HL-60/S4 treated with phorbol 12-myristate 13-acetate at 8.2 ng/mL for 4 days and 3 days (cell line): ENCODE data around the gene NOTCH1.

ENCODE experiments used
- in situ Hi-C: fragments of 300-500 bp; cut with MboI; formaldehyde crosslinking; loops from 2 replicates; pipeline ENCODE4 v1.15.0; 2022; ENCODE audit warnings: low sequenced_read_pairs

NOTCH1 gene

DNA sequence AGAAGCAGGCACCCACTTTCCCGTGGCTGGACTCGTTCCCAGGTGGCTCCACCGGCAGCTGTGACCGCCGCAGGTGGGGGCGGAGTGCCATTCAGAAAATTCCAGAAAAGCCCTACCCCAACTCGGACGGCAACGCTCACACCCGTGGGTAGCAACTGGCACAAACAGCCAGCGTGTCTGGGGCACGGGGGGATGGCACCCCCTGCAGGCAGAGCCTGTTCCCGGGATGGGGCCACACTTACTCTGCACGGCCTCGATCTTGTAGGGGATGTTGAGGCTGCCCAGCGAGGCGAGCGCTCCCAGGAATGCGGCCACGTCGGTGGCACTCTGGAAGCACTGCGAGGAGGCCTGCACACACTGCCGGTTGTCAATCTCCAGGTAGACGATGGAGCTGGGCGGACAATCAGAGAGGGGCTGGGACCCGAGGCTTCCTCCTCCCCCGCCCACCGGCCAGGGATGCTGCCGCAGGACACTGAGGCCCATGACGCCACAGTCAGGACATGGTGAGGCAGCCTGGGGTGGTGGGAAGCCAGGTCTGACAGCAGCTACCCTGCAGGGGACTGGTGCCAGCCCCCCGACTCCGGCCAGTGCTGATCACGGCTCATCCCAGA lies 42.8 kb downstream of the NOTCH1 start:
- in situ Hi-C loops = no loop called here

DNA sequence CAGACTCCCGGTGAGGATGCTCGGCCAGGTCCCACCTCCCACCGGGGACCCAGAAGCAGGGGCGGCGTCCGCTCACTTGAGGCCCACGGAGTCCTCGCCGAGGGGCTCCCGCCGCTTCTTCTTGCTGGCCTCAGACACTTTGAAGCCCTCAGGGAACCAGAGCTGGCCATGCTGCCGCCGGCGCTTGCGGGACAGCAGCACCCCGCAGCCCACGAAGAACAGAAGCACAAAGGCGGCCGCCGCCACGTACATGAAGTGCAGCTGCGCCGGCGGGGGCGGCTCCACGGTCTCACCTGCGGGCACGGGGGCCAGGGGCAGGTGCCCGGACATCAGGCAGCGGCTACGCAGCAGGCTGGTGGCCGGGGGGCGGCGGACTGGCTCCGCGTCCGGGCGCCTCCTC lies 43.7 kb downstream of the NOTCH1 start:
- in situ Hi-C loops = no loop called here

DNA sequence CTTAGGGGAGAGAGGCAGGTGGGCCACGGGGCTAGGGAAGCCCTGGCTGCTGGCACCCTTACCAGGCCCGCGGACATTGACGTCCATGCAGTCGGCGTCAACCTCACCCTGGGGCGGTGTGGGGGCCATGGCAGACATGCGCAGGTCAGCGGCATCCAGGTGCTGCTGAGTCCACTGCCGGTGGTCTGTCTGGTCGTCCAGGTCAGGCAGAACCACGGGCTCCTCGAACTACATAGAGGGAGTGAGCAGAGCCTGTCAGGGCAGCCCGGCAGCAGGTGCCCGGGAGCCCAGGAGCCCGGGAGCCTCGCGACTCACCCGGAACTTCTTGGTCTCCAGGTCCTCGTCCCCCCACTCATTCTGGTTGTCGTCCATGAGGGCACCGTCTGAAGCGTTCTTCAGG lies 44.2 kb downstream of the NOTCH1 start:
- in situ Hi-C loops = no loop called here

DNA sequence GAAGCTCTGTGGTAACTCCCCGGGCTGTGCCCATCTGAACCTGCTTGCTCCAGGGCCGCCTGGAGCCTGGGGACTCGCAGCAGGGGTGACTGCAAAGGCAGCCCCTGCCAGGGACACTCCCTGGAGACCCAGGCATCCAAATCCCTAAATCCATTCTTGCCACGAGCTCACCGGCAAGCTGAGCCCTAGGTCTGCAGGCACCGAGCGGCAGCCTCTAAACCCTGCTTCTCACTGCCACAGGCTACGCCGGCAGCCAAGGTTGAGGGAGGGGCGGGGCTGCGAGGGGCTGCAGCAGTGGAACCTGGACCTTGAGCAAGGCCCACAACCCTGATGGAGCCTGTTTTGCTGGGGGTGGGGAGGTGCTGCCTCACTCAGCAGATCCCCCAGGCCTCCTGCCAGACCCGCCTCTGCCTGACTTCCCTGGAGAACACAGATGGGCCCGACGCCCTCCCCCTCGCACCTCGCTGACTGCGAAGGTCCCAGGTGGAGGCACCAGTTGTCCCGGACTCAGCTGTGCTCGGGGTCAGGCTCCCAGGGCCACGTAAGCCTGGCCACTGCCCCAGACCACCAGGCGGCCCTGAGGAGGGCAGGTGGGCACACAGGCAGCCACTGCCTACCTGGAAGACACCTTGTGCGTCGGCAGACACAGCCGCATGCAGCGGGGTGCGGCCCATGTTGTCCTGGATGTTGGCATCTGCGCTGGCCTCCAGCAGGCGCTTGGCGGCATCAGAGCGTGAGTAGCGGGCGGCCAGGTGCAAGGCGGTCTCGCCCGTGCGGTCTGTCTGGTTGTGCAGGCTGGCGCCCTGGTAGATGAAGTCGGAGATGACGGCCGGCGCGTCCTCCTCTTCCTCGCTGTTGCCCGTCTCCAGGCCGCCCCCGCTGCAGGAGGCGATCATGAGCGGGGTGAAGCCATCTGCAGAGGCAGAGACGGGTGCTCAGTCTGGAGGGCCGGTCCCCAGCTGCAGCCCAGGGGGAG lies 45.6 kb downstream of the NOTCH1 start:
- in situ Hi-C loops = loop anchor here (10.0 kb wide), 1 partner anchor 125 kb away; no protein-coding TSS in a partner anchor

DNA sequence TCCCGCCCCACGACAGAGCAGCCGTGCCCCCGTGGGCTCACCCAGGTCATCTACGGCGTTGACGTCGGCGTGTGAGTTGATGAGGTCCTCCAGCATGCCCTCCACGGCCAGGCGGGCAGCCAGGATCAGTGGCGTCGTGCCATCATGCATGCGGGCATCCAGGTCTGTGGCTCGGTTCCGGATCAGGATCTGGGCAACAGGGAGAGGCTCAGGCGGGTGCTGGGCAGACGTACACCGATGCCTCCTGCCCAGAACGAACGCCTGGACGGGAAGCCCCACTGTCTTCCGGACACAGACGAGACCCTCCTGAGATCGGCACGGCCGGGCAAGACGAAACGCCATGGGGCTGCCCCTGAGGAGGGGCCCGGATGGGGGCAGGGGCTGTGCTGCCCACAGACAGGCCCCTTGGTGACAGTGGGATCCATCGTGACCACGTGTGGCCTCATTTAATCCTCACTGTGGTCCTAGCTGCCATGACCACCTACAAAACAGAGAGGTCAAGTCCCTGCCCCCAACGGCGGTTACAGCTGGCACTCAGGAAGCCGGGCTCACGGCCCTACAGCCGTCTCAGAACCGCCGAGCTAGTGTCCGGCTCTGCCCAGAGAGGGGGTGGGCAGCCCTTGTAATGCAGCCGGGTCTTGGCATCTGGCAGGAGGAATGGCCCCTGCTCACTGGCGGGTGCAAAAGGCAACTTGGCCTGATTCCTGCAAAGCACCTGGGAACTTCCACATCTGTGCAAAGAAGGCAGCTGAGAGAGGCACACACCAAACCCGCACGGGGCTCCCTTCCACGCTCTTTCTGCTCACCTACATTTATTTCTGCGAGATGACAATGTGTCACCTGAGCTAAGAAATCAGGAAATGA lies 46.5 kb downstream of the NOTCH1 start:
- in situ Hi-C loops = loop anchor here (10.0 kb wide), 1 partner anchor 125 kb away; no protein-coding TSS in a partner anchor

DNA sequence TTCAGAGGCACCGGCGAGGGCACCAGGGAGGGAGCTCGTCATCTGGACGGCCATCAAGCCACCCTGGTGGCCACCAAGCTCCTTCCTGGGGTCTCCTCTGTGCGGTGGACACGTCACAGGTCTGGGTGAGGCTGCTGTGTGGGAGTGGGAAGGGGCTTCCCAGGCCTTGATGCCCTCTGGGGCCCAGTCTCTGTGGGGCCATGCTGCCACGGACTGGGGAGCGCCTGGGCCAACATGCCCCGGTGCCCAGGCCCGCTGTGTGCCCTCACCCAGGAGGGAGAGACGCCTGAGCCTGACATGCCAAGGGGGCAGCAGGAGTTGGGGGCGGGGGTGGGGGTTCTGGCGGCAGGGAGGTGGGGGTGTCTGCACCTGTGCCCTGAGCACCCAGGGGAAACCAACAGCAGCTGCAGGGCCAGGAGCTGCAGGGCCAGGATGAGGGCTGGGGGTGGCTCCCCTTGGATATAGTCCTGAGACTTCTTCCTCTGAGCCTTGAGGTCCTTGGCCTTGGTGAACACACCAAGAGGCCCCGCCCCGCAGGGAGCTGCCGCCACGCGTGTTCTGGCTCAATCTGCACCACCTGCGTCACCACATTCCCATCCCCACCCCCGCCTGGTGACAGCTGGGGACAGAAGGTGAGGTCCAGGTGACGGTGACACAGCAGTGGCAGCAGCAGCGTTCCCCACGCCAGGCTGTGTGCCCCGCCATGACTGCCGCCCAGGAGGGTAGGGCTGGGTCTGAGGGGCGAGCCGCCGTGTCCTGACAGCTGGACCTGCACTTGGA lies 47.7 kb downstream of the NOTCH1 start:
- in situ Hi-C loops = loop anchor here (10.0 kb wide), 1 partner anchor 127 kb away; no protein-coding TSS in a partner anchor

DNA sequence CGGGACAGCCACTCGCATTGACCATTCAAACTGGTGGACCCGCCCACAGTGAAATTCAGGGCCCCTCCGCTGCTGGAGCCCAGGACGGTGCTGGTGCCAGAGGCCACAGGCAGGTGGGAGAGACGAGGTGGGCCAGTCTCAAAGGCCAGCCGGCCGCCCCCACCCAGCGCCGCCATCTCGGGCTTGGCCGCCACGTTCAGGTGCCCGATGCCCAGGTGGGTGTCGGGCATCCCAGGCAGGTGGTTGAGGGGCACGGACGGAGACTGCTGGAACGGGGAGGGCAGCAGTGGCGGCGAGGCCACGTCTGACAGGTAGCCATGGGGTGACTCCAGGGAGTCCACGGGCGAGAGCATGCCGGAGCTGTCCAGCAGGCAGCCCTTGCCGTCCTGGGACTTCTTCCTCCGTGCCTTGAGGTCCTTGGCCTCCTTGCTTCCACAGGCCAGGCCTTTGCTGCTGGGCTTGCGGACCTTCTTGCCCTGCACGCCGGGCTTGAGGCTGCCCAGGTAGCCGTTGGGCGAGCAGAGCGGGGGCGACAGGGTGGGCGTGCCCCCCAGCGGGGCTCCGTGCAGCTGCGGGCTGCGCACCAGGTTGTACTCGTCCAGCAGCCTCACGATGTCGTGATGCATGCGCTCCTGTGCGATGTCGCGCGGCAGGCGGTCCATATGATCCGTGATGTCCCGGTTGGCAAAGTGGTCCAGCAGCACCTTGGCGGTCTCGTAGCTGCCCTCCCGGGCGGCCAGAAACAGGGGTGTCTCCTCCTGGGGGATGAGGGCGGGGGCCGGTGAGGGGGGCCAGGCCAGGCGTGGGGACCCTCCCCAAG lies 48.8 kb downstream of the NOTCH1 start:
- in situ Hi-C loops = loop anchor here (10.0 kb wide), 1 partner anchor 128 kb away; no protein-coding TSS in a partner anchor

DNA sequence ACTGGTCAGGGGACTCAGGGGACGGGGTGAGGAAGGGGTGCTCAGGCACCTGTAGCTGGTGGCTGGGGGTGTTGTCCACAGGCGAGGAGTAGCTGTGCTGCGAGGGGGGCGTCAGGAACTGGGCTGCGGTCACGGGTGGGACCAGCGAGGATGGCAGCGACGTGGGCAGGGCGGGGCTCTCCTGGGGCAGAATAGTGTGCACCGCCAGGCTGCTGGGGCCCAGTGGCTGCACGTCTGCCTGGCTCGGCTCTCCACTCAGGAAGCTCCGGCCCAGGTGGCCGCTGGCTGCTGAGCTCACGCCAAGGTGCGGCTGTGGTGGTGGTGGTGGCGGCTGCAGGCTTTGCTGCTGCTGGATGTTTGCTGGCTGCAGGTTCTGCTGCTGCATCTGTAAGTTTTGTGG lies 49.7 kb downstream of the NOTCH1 start:
- in situ Hi-C loops = loop anchor here (10.0 kb wide), 1 partner anchor 129 kb away; no protein-coding TSS in a partner anchor

DNA sequence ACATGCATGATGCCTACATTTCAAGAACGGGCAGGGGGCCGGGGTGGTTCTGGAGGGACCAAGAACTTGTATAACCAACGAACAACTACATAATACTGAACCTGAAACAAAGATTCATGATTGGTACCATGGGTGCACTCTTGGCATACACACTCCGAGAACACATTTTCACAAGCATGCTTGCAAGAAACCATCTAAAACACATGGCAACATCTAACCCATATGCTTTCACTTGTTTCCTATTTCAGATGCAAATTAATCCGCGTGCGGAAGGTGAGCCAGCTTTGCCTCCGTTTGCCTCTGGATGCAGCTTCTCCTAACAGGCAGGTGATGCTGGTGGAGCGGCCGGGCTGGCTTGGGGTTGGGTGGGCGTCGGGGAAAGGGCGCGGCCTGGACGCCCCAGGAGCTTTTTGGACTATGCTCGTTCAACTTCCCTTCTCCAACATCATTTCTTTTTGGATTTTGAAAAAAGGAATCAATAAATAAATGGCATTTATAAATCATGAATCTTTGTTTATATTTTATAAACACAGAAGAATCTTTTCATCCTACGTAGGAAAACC lies 50.5 kb downstream of the NOTCH1 start:
- in situ Hi-C loops = loop anchor here (10.0 kb wide), 1 partner anchor 129 kb away; no protein-coding TSS in a partner anchor

DNA sequence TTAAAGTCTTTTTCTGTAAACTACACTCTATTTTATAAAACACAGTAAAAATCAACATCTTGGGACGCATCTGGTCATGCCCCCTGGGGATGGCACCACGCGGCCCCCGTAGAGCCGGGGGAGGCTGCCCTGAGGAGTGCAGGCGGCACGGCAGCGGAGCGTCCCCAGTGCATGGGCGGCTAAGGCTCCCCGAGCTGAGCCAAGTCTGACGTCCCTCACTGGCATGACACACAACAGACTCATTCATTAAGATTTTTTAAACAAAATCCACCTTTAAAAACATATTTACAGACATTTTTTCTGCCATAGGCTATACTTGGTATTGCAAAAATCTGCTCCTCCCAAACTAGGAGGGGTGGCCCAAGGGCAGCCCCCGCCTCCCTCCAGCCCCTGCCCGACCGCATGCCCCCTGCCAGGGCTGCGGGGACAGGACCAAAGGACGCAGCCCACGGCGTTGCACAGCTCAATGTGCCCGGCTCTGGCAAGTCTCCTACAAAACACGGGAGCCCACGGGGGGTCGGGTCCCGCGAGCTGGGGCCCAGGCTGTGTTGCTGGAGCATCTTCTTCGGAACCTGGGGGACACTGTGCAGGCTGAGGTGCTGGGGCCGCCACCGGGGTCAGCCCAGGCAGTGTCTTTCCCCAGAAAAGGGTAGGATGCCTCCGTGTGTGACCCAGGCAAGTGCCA lies 51.2 kb downstream of the NOTCH1 start:
- in situ Hi-C loops = loop anchor here (10.0 kb wide), 1 partner anchor 130 kb away; no protein-coding TSS in a partner anchor

DNA sequence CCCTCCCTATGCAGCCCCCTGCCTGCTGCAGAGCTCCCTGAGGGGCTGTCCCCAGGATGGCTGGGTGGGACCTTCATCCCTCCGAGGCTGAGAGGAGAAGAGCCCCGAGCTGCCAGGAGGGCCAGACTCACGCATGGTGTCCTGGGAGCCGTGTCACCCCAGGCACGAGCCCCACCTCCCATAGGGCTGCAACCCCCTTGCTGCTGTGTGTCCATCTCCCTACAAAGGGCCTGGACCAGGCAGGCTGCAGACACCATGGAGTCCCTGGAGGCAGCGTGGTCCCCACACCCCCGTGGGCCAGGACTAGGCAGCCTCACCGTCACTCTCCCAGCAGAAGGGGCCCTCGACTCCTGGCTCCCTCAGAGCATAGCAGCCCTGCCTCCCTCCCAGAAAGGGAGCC lies 51.8 kb downstream of the NOTCH1 start:
- in situ Hi-C loops = loop anchor here (10.0 kb wide), 1 partner anchor 131 kb away; no protein-coding TSS in a partner anchor

DNA sequence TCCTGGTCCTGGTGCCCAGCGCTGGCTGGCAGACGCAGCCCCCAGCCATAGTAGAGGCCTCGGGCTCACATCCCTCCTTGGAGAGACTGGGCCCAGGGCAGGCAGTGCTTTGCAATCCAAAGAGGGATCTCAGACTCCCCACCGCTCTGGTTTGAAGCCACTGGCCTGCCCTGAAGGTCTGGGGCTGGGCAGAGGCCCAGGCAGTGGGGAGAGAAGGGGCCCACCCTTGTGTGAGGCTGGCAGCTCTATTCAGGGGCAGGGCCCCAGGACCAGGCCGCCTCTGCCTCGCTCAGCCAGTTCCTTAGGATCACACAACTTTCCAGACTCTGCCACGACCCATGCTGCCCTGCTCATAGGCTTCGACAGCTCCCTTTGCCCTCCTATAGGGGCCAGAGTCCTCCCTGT lies 52.3 kb downstream of the NOTCH1 start:
- in situ Hi-C loops = loop anchor here (10.0 kb wide), 1 partner anchor 131 kb away; no protein-coding TSS in a partner anchor

DNA sequence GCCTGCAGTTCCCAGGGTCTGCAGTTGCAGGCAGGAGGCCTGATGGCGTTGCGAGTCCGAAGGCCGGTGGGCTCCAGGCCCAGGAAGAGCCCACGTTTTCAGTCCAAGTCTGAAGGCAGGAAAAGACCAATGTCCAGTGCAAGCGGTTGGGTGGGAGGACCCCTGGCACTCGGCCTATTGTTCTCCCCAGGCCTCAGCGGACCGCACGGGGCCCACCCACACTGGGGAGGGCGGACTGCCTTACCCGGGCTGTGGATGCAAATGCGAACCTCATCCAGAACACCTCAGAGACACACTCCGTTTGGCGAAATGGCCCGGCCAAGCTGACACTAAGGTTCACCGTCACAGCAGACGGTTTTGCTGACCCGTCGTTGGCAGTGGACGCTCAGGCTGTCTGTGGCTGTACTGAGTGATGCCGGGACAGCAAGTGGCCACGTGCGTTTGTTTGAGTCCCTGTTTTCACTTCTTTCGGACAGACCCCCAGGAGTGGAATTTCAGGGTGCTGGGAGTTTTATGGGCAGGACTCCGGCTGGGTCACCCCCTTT lies 52.8 kb downstream of the NOTCH1 start:
- in situ Hi-C loops = loop anchor here (10.0 kb wide), 1 partner anchor 132 kb away; no protein-coding TSS in a partner anchor

DNA sequence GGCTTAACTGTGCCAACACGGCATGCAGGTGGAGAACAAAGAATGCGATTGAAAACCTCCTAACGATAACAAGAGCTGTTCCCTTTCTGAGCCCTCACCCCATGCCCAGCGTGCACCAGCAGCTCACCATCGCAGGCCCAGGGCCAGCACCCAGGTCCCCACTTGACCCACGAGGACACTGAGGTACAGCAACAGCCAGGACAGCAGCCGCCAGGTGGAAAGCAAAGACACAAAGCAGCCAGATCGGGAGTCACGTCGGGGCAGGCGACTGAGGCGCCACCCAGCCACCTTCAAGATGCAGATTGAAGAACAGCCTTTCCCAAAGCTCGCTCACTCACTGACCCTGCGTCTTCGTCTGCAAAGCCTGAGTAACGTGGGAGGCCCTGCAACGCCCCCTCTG lies 56.1 kb downstream of the NOTCH1 start:
- in situ Hi-C loops = loop anchor here (10.0 kb wide), 1 partner anchor 135 kb away; no protein-coding TSS in a partner anchor

DNA sequence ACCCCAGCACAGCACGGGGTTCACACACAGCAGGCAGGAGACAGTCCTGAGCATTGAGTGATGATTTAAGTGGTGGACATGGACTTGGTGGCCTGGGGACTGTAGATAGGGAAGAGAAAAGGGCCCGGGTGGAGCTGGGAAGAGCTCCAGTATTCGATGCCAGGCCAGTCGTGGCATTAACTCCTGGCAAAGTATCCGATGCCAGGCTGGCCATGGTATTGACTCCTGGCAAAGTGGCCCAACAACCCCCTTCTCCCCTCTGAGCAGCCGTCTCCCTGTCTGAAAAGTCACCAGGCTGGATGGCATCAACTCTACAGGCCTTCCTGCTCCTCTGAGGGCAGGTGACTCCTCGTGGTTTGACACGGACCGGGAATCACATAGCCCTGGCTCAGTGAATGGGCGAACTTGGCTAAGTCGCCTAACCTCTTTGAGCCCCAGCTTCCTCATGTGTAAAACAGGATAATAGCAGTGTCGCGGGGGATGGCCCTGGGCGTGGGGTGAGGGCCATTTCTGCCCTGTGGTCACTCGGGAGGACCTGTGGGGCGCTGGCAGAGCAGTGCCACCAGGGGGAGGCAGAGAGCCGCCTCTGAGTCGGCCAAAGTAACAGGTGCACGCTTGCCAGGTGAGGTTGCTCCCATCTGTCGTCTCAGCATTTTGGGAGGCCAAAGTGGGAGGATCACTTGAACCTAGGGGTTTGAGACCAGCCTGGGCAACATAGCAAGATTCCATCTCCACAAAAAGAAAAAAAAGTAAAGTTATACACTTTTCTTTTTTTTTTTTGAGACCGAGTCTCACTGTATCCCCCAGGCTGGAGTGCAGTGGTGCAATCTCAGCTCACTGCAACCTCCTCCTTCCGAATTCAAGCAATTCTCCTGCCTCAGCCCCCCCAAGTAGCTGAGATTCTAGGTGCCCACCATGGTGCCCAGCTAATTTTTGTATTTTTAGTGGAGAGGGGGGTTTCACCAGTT lies 57.3 kb downstream of the NOTCH1 start:
- in situ Hi-C loops = no loop called here

DNA sequence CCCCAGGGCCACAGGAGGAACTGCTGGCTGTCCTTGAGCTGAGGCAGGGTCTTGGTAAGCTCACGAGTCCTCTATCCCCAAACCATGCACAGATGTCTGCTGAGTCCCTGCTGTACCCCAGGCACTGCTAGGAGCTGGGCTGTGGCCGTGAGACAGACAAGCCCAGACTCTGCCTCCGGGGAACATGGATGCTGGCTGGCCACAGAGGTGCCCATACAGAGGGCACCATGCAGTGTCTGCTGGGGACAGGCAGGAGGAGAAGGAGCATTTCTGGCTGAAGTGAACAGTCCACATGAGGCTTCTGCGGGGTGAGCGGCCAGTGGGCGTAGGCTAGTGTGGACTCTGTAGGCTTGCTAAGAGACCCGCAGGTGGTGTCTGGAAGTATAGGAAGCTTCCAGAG lies 58.2 kb downstream of the NOTCH1 start:
- in situ Hi-C loops = no loop called here
